Fibroblast of pulmonary artery (primary cell): ENCODE data around the gene RABGAP1.
A peak's percentile ranks its signal among the peaks of the same experiment; 100 is the strongest.

ENCODE experiments used
- DNase-seq: peaks from one replicate; pipeline ENCODE4 v3.0.0-alpha.2; 2010; ENCODE audit warnings: low read depth
- H3K4me3 ChIP-seq: replicated peaks from 2 replicates; pipeline ENCODE4 v1.5.1; 2011; ENCODE audit warnings: low read depth, mild to moderate bottlenecking, control low read depth, low read length, moderate library complexity
- CTCF ChIP-seq: IDR thresholded peaks from 2 replicates; pipeline ENCODE4 v1.5.1; 2011; ENCODE audit warnings: mild to moderate bottlenecking, control low read depth, low read length, inconsistent platforms; ENCODE audit errors: missing control alignments

RABGAP1 gene

GRCh38 chr9:123003466-123003865 is 62.6 kb downstream of the RABGAP1 start:
- no peak overlapping the region for H3K4me3 ChIP-seq
- TF ChIP-seq CTCF = no peak

GRCh38 chr9:123005964-123006363 is 65.1 kb downstream of the RABGAP1 start:
- TF ChIP-seq CTCF = no peak
- DNase-seq = peak; percentile 3
- no peak overlapping the region for H3K4me3 ChIP-seq

More at GRCh38 chr9:123003466-123003865, 62.6 kb downstream of the RABGAP1 start:
- peak; percentile 67 for DNase-seq

GRCh38 chr9:123007269-123007668 is 66.4 kb downstream of the RABGAP1 start:
- H3K4me3 ChIP-seq = no peak overlapping the region
- no peak for DNase-seq
- no peak for TF ChIP-seq CTCF

- TF ChIP-seq CTCF = no peak
- H3K4me3 ChIP-seq = no peak overlapping the region
- DNase-seq = no peak
Measured at GRCh38 chr9:123008909-123009308, 68.1 kb downstream of the RABGAP1 start.

GRCh38 chr9:123011380-123011779 is 70.6 kb downstream of the RABGAP1 start:
- DNase-seq = no peak
- H3K4me3 ChIP-seq = no peak overlapping the region
- no peak for TF ChIP-seq CTCF

GRCh38 chr9:123011878-123012528 is 71.2 kb downstream of the RABGAP1 start:
- peak; percentile 41 for DNase-seq
- no peak for TF ChIP-seq CTCF
- no peak overlapping the region for H3K4me3 ChIP-seq

GRCh38 chr9:123016631-123017030 is 75.8 kb downstream of the RABGAP1 start:
- no peak for TF ChIP-seq CTCF
- no peak for DNase-seq
- no peak overlapping the region for H3K4me3 ChIP-seq
